ENCODE data around the gene ZNF76. TPM values are rescaled to one million over a fixed set of nuclear protein-coding genes. Genes with fewer than 3 reads are reported as not detected.

ZNF76 gene
- polyA plus RNA-seq, 3 donors: 47.7 to 69.0 (median 64.2) TPM

GRCh38 chr6:35230950-35231349, 28.6 kb upstream of the ZNF76 start:
- no peak for DNase-seq

GRCh38 chr6:35231563-35231962, 28.0 kb upstream of the ZNF76 start:
- DNase-seq: no peak

- no peak for DNase-seq
These were observed 24.6 kb upstream of the ZNF76 start for GRCh38 chr6:35234901-35235300.

GRCh38 chr6:35236223-35236622, 23.3 kb upstream of the ZNF76 start:
- DNase-seq: no peak

GRCh38 chr6:35237476-35237875, 22.1 kb upstream of the ZNF76 start:
- no peak for DNase-seq

- no peak for DNase-seq
These were observed 20.7 kb upstream of the ZNF76 start for GRCh38 chr6:35238843-35239289.

- no peak for DNase-seq
These were observed 20.0 kb upstream of the ZNF76 start for GRCh38 chr6:35239581-35239980.

- DNase-seq: peak; percentile 80
These were observed 18.4 kb upstream of the ZNF76 start for GRCh38 chr6:35240838-35241801.

GRCh38 chr6:35242486-35242885, 17.0 kb upstream of the ZNF76 start:
- no peak for DNase-seq

- DNase-seq: no peak
These were observed 16.6 kb upstream of the ZNF76 start for GRCh38 chr6:35242906-35243305.

GRCh38 chr6:35243386-35243958, 16.1 kb upstream of the ZNF76 start:
- DNase-seq: no peak

GRCh38 chr6:35244551-35244950, 15.0 kb upstream of the ZNF76 start:
- DNase-seq: no peak

- DNase-seq: no peak
These were observed 11.8 kb upstream of the ZNF76 start for GRCh38 chr6:35247642-35248231.

GRCh38 chr6:35248300-35248699, 11.2 kb upstream of the ZNF76 start:
- DNase-seq: no peak

GRCh38 chr6:35248965-35249364, 10.6 kb upstream of the ZNF76 start:
- DNase-seq: no peak

- DNase-seq: no peak
These were observed 7.6 kb upstream of the ZNF76 start for GRCh38 chr6:35251949-35252348.

- DNase-seq: no peak
These were observed 6.3 kb upstream of the ZNF76 start for GRCh38 chr6:35253249-35253648.

- no peak for DNase-seq
These were observed 1.2 kb upstream of the ZNF76 start for GRCh38 chr6:35258336-35258735.

- DNase-seq: peak; percentile 53
These were observed 709 bp upstream of the ZNF76 start for GRCh38 chr6:35258858-35259193.

- peak; percentile 53 for DNase-seq
These were observed 534 bp downstream of the ZNF76 start for GRCh38 chr6:35259948-35260590.

GRCh38 chr6:35260591-35261570, 1.3 kb downstream of the ZNF76 start:
- DNase-seq: no peak
